GM12891 (cell line): ENCODE results near the gene NIP7.

Experiments
- PAX5 ChIP-seq: IDR thresholded peaks from 2 replicates; pipeline ENCODE4 v1.6.1; 2011; ENCODE audit warnings: low read length, moderate library complexity, mild to moderate bottlenecking; ENCODE audit not compliant: insufficient read depth, severe bottlenecking
- POLR2A ChIP-seq: IDR thresholded peaks from 2 replicates; pipeline ENCODE4 v1.6.1; 2011; ENCODE audit warnings: low read depth, low read length, control low read depth
- POLR2AphosphoS5 ChIP-seq: IDR thresholded peaks from 2 replicates; pipeline ENCODE4 v1.6.1; 2011; ENCODE audit warnings: low read depth, low read length, control low read depth
- SPI1 ChIP-seq: IDR thresholded peaks from 2 replicates; pipeline ENCODE4 v1.6.1; 2011; ENCODE audit warnings: low read depth, low read length, control low read depth
- TAF1 ChIP-seq: IDR thresholded peaks from 2 replicates; pipeline ENCODE4 v1.6.1; 2011; ENCODE audit warnings: low read depth, low read length, control low read depth

DNA sequence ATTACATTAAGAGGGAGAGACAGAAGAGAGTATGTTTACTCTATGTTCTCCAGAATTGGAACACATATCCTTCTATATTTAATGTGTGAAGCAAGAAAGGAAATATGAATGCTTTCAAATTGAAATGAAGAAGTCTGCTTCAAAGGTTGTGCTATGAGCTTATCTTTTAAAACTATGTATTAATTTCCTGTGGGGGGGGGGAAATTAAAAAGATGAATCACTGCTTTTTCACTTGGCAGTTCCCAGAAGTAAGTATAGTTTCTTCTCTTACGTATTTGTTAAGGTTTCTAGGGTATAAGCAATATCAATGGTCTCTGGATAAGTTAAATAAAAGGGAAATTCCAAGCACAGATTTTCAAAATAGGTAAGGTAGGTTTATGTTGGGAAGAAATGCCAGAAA is 39.2 kb downstream of the NIP7 start:
- TF ChIP-seq POLR2A (no peak), TAF1 (no peak), POLR2AphosphoS5 (no peak), PAX5 (no peak), SPI1 (no peak)
